ENCODE measurements around the gene CUX1. TPM values are rescaled to one million over a fixed set of nuclear protein-coding genes. Genes with fewer than 3 reads are reported as not detected.

The CUX1 gene
- total RNA-seq, 3 donors from 2014 or later = 35.1 to 54.4 (median 41.1) TPM

- TF ChIP-seq POLR2A (IDR thresholded peaks at IDR 0.05) (no peak), POLR2AphosphoS5 (IDR thresholded peaks at IDR 0.05) (no peak)
- TF ChIP-seq, protein P1, sequence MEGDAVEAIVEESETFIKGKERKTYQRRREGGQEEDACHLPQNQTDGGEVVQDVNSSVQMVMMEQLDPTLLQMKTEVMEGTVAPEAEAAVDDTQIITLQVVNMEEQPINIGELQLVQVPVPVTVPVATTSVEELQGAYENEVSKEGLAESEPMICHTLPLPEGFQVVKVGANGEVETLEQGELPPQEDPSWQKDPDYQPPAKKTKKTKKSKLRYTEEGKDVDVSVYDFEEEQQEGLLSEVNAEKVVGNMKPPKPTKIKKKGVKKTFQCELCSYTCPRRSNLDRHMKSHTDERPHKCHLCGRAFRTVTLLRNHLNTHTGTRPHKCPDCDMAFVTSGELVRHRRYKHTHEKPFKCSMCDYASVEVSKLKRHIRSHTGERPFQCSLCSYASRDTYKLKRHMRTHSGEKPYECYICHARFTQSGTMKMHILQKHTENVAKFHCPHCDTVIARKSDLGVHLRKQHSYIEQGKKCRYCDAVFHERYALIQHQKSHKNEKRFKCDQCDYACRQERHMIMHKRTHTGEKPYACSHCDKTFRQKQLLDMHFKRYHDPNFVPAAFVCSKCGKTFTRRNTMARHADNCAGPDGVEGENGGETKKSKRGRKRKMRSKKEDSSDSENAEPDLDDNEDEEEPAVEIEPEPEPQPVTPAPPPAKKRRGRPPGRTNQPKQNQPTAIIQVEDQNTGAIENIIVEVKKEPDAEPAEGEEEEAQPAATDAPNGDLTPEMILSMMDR (IDR thresholded peaks at IDR 0.05) = no peak
- intact Hi-C loops (cut with DNase I; ENCODE audit: low total_unique reads) = no loop called here
- H3K4me1 ChIP-seq = no peaks in the 10 kb centered on the region
- DNase-seq (ENCODE audit: low spot score in 2 of 2) = no peak
- no peaks in the 10 kb centered on the region for H3K27me3 ChIP-seq
- H3K36me3 ChIP-seq = no peaks in the 10 kb centered on the region
- no peak overlapping the region for H3K27ac ChIP-seq
- no peaks in the 10 kb centered on the region for H3K9me3 ChIP-seq
- no peak overlapping the region for H3K4me3 ChIP-seq
Measured at GRCh38 chr7:101996876-101997275, 179.4 kb downstream of the CUX1 start.

DNA sequence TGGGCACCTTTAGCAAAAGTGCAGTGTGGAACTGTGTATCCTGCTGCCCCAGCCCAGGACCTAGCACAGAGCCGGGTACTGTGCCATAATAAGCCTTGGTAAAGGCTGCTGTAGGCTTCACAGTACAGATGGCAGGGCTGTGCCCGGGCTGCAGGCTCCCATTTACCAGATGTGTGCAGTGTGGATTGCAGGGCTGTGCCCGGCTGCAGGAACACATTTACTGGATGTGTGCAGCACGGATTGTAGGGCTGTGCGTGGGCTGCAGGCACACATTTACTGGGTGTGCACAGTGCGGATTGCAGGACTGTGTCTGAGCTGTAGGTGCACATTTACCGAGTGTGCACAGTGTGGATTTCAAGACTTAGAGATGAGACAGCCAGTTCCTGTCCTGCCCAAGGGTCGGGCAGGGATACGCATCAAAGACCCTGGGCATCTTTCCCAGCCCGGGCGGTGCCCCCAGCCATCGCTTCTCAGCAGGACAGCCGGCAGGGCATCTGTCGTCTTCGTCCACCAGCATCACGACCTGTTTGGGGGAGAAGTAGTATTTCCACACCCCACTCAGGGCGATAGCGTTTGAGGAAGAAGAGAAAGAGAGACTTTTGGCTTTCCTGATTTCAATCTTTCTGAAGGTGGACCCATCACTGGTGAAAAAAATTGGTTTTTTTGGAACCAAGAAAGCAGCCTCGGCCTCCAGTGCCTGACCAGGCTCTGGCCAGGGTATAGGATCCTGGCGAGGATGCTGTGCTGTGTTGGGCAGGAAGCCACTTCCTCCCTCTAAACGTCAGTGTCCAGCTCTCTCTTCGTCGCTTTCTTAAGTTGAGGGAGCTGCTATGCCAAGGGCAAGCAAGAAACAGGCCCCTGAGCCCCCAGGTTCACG lies 180.8 kb downstream of the CUX1 start:
- Histone ChIP-seq H3K27me3 (no peaks in the 10 kb centered on the region), H3K27ac (no peak overlapping the region), H3K36me3 (no peaks in the 10 kb centered on the region), H3K9me3 (no peaks in the 10 kb centered on the region), H3K4me3 (no peak overlapping the region), H3K4me1 (no peaks in the 10 kb centered on the region)
- intact Hi-C loops (cut with DNase I; ENCODE audit: low total_unique reads) = no loop called here
- TF ChIP-seq, protein P1 (IDR thresholded peaks at IDR 0.05) = no peak
- no peak for TF ChIP-seq POLR2A (IDR thresholded peaks at IDR 0.05)
- no peak for DNase-seq (ENCODE audit: low spot score in 2 of 2)

GRCh38 chr7:101998906-101999240 lies 181.4 kb downstream of the CUX1 start:
- H3K9me3 ChIP-seq = no peaks in the 10 kb centered on the region
- DNase-seq (ENCODE audit: low spot score in 2 of 2) = no peak
- no peaks in the 10 kb centered on the region for H3K36me3 ChIP-seq
- no peaks in the 10 kb centered on the region for H3K4me1 ChIP-seq
- TF ChIP-seq, protein P1 (IDR thresholded peaks at IDR 0.05) = no peak
- TF ChIP-seq POLR2A (IDR thresholded peaks at IDR 0.05) = no peak
- no peak for TF ChIP-seq POLR2AphosphoS5 (IDR thresholded peaks at IDR 0.05)
- H3K27ac ChIP-seq = no peak overlapping the region
- no peak overlapping the region for H3K4me3 ChIP-seq
- intact Hi-C loops (cut with DNase I; ENCODE audit: low total_unique reads) = no loop called here
- H3K27me3 ChIP-seq = no peaks in the 10 kb centered on the region

GRCh38 chr7:101999393-101999792 lies 182.0 kb downstream of the CUX1 start:
- intact Hi-C loops (cut with DNase I; ENCODE audit: low total_unique reads) = no loop called here
- Histone ChIP-seq H3K9me3 (no peaks in the 10 kb centered on the region), H3K4me3 (no peak overlapping the region), H3K27me3 (no peaks in the 10 kb centered on the region), H3K36me3 (no peaks in the 10 kb centered on the region), H3K4me1 (no peaks in the 10 kb centered on the region), H3K27ac (no peak overlapping the region)
- TF ChIP-seq POLR2AphosphoS5 (IDR thresholded peaks at IDR 0.05) (no peak), POLR2A (IDR thresholded peaks at IDR 0.05) (no peak)
- TF ChIP-seq, protein P1 (IDR thresholded peaks at IDR 0.05) = no peak
- DNase-seq (ENCODE audit: low spot score in 2 of 2) = no peak

DNA sequence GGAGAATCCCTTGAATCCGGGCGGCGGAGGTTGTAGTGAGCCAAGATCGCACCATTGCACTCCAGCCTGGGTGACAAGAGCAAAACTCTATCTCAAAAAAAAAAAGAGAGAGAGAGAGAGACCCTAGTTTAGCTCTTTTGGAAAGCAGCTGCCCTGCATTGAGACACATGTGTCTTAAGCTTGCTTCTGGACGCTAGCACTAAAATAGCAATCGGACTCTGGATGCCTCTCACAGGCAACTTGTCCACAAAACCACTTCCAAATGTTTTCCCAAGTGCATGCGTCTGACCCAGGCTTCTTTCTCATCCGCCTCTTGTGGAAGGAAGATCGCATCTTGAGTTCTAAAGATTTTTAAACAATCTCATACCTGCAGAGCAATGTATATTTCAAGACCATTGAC lies 182.7 kb downstream of the CUX1 start:
- intact Hi-C loops (cut with DNase I; ENCODE audit: low total_unique reads) = no loop called here
- H3K4me1 ChIP-seq = no peaks in the 10 kb centered on the region
- no peak overlapping the region for H3K27ac ChIP-seq
- TF ChIP-seq POLR2AphosphoS5 (IDR thresholded peaks at IDR 0.05) (no peak), POLR2A (IDR thresholded peaks at IDR 0.05) (no peak)
- TF ChIP-seq, protein P1 (IDR thresholded peaks at IDR 0.05) = no peak
- DNase-seq (ENCODE audit: low spot score in 2 of 2) = no peak
- H3K27me3 ChIP-seq = no peaks in the 10 kb centered on the region
- no peak overlapping the region for H3K4me3 ChIP-seq
- no peaks in the 10 kb centered on the region for H3K36me3 ChIP-seq
- H3K9me3 ChIP-seq = no peaks in the 10 kb centered on the region

Measured in breast epithelium (tissue), 4 donors.